Measurements from ENCODE around the gene MAP4K5. TPM values are rescaled to one million over a fixed set of nuclear protein-coding genes. Genes with fewer than 3 reads are reported as not detected.

Gene MAP4K5
- total and polyA plus RNA-seq, 2 donors from 2014 or later, result 9.4 to 47.8 TPM

- Histone ChIP-seq H3K9me3 (ENCODE audit: control insufficient read depth in 2 of 3, insufficient read depth in 1 of 3, low read length in 3 of 3) (peaks cover 0 to 14% (median 9%) of the 10 kb centered on the region in 3 donors), H3K4me1 (ENCODE audit: control insufficient read depth in 2 of 3, insufficient read depth in 2 of 3, low read depth in 1 of 3, low read length in 3 of 3) (no peaks in the 10 kb centered on the region), H3K27ac (ENCODE audit: low read depth in 2 of 2, low read length in 2 of 2) (no peak overlapping the region), H3K9ac (ENCODE audit: low read length in 3 of 3) (no peak overlapping the region), H3K4me3 (ENCODE audit: low read length in 3 of 3) (no peak overlapping the region), H3K27me3 (ENCODE audit: control insufficient read depth, insufficient read depth, low read length) (no peaks in the 10 kb centered on the region), H3K36me3 (ENCODE audit: control insufficient read depth in 2 of 3, insufficient read depth in 3 of 3, low read length in 3 of 3) (peaks cover 4 to 24% (median 8%) of the 10 kb centered on the region in 3 donors)
- no peak for TF ChIP-seq CTCF (IDR thresholded peaks at IDR 0.05; ENCODE audit: borderline replicate concordance, extremely low read depth, insufficient read depth)
- DNase-seq (no peak), FAIRE-seq (no peak)
- intact Hi-C loops (cut with DNase I), result no loop called here
Observed at GRCh38 chr14:50476134-50476533, 56.2 kb downstream of the MAP4K5 start.

- Histone ChIP-seq H3K9me3 (ENCODE audit: control insufficient read depth in 2 of 3, insufficient read depth in 1 of 3, low read length in 3 of 3) (peaks cover 0 to 17% (median 9%) of the 10 kb centered on the region in 3 donors), H3K27ac (ENCODE audit: low read depth in 2 of 2, low read length in 2 of 2) (no peak overlapping the region), H3K36me3 (ENCODE audit: control insufficient read depth in 2 of 3, insufficient read depth in 3 of 3, low read length in 3 of 3) (peaks cover 4 to 21% (median 8%) of the 10 kb centered on the region in 3 donors), H3K9ac (ENCODE audit: low read length in 3 of 3) (no peak overlapping the region), H3K4me3 (ENCODE audit: low read length in 3 of 3) (no peak overlapping the region), H3K4me1 (ENCODE audit: control insufficient read depth in 2 of 3, insufficient read depth in 2 of 3, low read depth in 1 of 3, low read length in 3 of 3) (no peaks in the 10 kb centered on the region), H3K27me3 (ENCODE audit: control insufficient read depth, insufficient read depth, low read length) (no peaks in the 10 kb centered on the region)
- intact Hi-C loops (cut with DNase I), result no loop called here
- FAIRE-seq (no peak), DNase-seq (no peak)
- no peak for TF ChIP-seq CTCF (IDR thresholded peaks at IDR 0.05; ENCODE audit: borderline replicate concordance, extremely low read depth, insufficient read depth)
Observed at GRCh38 chr14:50475460-50475859, 56.9 kb downstream of the MAP4K5 start.

GRCh38 chr14:50471838-50472465 lies 60.4 kb downstream of the MAP4K5 start:
- TF ChIP-seq CTCF (IDR thresholded peaks at IDR 0.05; ENCODE audit: borderline replicate concordance, extremely low read depth, insufficient read depth), result no peak
- H3K4me3 ChIP-seq (ENCODE audit: low read length in 3 of 3), result no peak overlapping the region
- peaks cover 0 to 17% (median 9%) of the 10 kb centered on the region in 3 donors for H3K9me3 ChIP-seq (ENCODE audit: control insufficient read depth in 2 of 3, insufficient read depth in 1 of 3, low read length in 3 of 3)
- H3K27ac ChIP-seq (ENCODE audit: low read depth in 2 of 2, low read length in 2 of 2), result no peak overlapping the region
- no peak overlapping the region for H3K9ac ChIP-seq (ENCODE audit: low read length in 3 of 3)
- H3K27me3 ChIP-seq (ENCODE audit: control insufficient read depth, insufficient read depth, low read length), result no peaks in the 10 kb centered on the region
- H3K4me1 ChIP-seq (ENCODE audit: control insufficient read depth in 2 of 3, insufficient read depth in 2 of 3, low read depth in 1 of 3, low read length in 3 of 3), result no peaks in the 10 kb centered on the region
- intact Hi-C loops (cut with DNase I), result no loop called here
- peaks cover 4 to 26% (median 10%) of the 10 kb centered on the region in 3 donors for H3K36me3 ChIP-seq (ENCODE audit: control insufficient read depth in 2 of 3, insufficient read depth in 3 of 3, low read length in 3 of 3)
- no peak for FAIRE-seq
- no peak for DNase-seq

Data from kidney (tissue), 14 donors.